ENCODE data around the gene PANK1. TPM values are rescaled to one million over a fixed set of nuclear protein-coding genes. Genes with fewer than 3 reads are reported as not detected.

PANK1 gene
- total and polyA plus RNA-seq, 2 experiments from 2014 or later, result 16.9 to 38.2 TPM

DNA sequence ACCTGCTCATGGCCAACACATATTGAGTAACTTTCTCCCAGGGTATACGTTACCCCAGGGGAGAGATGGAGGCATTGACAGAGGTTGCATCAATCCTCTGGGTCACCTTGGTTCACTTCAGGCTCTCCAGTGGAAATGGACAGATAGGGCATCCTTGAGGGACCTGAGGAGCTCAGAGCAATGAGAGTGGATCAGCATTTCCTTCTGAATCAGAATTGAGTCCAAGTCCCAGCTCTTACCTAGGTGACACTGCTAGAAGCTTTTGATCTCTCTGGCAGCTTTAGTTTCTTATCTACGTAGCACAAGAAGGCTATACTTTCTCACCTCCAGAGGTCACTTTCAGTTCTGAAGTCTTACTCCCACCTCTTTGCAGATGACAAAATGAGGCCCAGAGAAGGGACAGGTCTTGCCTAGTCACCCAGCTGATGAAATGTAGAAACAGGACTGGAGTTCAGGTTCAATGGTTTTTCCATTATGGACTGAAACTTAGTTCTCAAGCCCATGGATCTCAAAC is 35.2 kb downstream of the PANK1 start:
- TF ChIP-seq, protein P1, sequence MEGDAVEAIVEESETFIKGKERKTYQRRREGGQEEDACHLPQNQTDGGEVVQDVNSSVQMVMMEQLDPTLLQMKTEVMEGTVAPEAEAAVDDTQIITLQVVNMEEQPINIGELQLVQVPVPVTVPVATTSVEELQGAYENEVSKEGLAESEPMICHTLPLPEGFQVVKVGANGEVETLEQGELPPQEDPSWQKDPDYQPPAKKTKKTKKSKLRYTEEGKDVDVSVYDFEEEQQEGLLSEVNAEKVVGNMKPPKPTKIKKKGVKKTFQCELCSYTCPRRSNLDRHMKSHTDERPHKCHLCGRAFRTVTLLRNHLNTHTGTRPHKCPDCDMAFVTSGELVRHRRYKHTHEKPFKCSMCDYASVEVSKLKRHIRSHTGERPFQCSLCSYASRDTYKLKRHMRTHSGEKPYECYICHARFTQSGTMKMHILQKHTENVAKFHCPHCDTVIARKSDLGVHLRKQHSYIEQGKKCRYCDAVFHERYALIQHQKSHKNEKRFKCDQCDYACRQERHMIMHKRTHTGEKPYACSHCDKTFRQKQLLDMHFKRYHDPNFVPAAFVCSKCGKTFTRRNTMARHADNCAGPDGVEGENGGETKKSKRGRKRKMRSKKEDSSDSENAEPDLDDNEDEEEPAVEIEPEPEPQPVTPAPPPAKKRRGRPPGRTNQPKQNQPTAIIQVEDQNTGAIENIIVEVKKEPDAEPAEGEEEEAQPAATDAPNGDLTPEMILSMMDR (IDR thresholded peaks at IDR 0.05; ENCODE audit: low read depth, low read length), result no peak
- peak overlapping the region; percentile 69 for H3K27ac ChIP-seq
- no peak overlapping the region for H3K4me3 ChIP-seq
- H3K4me1 ChIP-seq (ENCODE audit: low read depth), result peaks cover 9% of the 10 kb centered on the region
- H3K36me3 ChIP-seq, result peaks cover 31% of the 10 kb centered on the region
- peak in 1 of 2 donors; percentile 25 for DNase-seq (ENCODE audit: low read depth in 1 of 2, low spot score in 1 of 2)
- H3K27me3 ChIP-seq, result no peaks in the 10 kb centered on the region
- H3K9me3 ChIP-seq (ENCODE audit: low read depth), result no peaks in the 10 kb centered on the region

DNA sequence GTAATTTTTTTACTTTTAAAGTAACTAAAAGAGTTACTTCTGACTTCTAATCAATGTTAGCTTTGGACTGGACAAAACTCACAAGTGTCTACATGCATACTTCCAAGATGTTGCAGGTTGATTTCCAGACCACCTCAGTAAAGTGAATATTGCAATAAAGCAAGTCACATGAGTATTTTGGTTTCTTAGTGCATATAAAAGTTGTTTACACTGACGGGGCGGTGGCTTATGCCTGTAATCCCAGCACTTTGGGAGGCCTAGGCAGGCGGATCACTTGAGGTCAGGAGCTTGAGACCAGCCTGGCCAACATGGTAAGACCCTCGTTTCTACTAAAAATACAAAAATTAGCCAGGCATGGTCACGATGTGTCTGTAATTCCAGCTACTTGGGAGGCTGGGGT is 40.8 kb downstream of the PANK1 start:
- Histone ChIP-seq H3K36me3 (peaks cover 14% of the 10 kb centered on the region), H3K4me3 (no peak overlapping the region), H3K9me3 (ENCODE audit: low read depth) (no peaks in the 10 kb centered on the region), H3K27me3 (no peaks in the 10 kb centered on the region), H3K27ac (no peak overlapping the region), H3K4me1 (ENCODE audit: low read depth) (no peaks in the 10 kb centered on the region)
- TF ChIP-seq, protein P1 (IDR thresholded peaks at IDR 0.05; ENCODE audit: low read depth, low read length), result no peak
- no peak for DNase-seq (ENCODE audit: low read depth in 1 of 2, low spot score in 1 of 2)

DNA sequence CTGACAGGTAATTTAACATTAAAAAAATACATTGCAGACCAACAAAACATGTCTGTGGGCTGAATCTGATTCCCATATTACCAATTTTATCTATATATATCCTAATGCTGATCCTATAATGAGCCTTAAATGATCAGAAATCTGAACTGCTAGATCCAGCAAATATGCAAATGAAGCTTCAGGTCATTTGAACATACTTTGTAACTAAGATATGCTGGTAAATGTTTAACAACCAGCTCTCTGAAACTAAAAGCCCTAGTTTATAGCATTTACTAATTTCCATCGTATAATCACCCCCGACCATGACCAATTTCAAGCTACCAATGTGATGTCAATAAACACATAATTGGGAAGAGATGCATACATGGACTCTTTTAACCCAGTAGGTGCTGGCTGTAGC is 42.1 kb downstream of the PANK1 start:
- no peak for DNase-seq (ENCODE audit: low read depth in 1 of 2, low spot score in 1 of 2)
- Histone ChIP-seq H3K4me3 (no peak overlapping the region), H3K4me1 (ENCODE audit: low read depth) (no peaks in the 10 kb centered on the region), H3K9me3 (ENCODE audit: low read depth) (no peaks in the 10 kb centered on the region), H3K27ac (peak overlapping the region; percentile 68), H3K36me3 (peaks cover 19% of the 10 kb centered on the region), H3K27me3 (no peaks in the 10 kb centered on the region)
- TF ChIP-seq, protein P1 (IDR thresholded peaks at IDR 0.05; ENCODE audit: low read depth, low read length), result no peak

DNA sequence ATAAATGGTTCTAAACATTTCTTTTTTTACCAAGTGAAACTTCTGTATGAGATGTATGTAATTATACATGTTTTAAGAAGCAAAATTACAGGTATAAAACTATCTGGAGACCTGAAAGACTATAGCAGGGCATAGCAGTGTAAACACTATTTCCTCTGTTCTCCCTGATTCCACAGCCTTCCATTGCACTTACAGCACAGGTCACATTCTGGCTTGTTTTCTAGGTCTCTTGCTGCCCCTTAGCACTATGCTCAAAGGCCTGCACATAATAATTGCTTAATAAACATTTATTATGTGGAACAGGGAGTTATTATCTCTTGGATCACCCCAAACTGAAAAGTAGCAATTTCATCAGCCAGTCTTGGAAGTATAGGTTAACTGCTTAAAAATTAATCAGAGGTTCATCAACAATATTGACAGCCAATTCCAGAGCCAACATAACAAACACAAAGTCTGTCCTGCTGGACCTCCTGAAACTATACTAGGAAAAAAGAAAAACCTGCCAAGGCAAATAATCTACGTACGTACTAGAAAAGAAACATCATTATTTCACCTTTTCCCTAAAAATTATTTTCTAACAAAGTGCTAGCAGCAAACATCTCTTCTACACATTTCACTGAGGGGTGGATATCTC is 43.2 kb downstream of the PANK1 start:
- no peak for DNase-seq (ENCODE audit: low read depth in 1 of 2, low spot score in 1 of 2)
- no peaks in the 10 kb centered on the region for H3K9me3 ChIP-seq (ENCODE audit: low read depth)
- peaks cover 20% of the 10 kb centered on the region for H3K36me3 ChIP-seq
- H3K27ac ChIP-seq, result peak overlapping the region; percentile 68
- no peak overlapping the region for H3K4me3 ChIP-seq
- H3K4me1 ChIP-seq (ENCODE audit: low read depth), result no peaks in the 10 kb centered on the region
- H3K27me3 ChIP-seq, result no peaks in the 10 kb centered on the region
- TF ChIP-seq, protein P1 (IDR thresholded peaks at IDR 0.05; ENCODE audit: low read depth, low read length), result no peak

DNA sequence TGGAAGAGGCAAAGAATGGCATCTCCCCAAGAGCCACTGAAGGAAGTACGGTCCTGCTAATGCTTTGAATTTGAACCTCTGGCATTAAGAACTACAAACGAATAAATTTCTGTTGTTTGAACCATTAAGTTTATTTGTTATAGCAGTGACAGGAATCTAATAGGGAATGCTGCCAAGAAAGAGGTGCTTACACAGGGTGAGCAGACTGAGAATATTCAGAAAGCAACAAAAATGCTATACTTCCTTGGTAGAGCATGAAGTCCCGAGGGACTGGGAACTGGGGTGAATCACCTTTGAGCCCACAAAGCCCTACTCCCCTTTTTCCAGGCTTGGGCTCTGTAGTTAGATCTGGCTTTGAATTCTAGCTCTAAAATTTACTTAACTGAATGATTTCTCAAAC is 45.0 kb downstream of the PANK1 start:
- H3K4me1 ChIP-seq (ENCODE audit: low read depth), result no peaks in the 10 kb centered on the region
- H3K27ac ChIP-seq, result no peak overlapping the region
- DNase-seq (ENCODE audit: low read depth in 1 of 2, low spot score in 1 of 2), result no peak
- H3K4me3 ChIP-seq, result no peak overlapping the region
- TF ChIP-seq, protein P1 (IDR thresholded peaks at IDR 0.05; ENCODE audit: low read depth, low read length), result no peak
- no peaks in the 10 kb centered on the region for H3K9me3 ChIP-seq (ENCODE audit: low read depth)
- H3K27me3 ChIP-seq, result no peaks in the 10 kb centered on the region
- peaks cover 19% of the 10 kb centered on the region for H3K36me3 ChIP-seq
